HG02943 (cell line): ENCODE data around the gene MALSU1.

Experiments used
- ATAC-seq: cut with Tn5 transposase; IDR thresholded peaks from one replicate; pipeline ENCODE4 v1.9.1; 2021; ENCODE audit warnings: mild to moderate bottlenecking, low read depth, moderate library complexity; ENCODE audit not compliant: unreplicated experiment

Gene MALSU1

GRCh38 chr7:23357190-23358093 lies 58.3 kb downstream of the MALSU1 start:
- ATAC-seq, result no peak

GRCh38 chr7:23358152-23358674 lies 59.1 kb downstream of the MALSU1 start:
- no peak for ATAC-seq
